Neural cell (in vitro differentiated cells): ENCODE data around the gene ATG7.

Experiments
- POLR2AphosphoS5 ChIP-seq: IDR thresholded peaks from 2 replicates; pipeline ENCODE4 v1.6.1; 2012
- RAD21 ChIP-seq: fragments of 450-650 bp; conservative IDR thresholded peaks from 2 replicates; pipeline ENCODE4 v1.6.1; 2014; ENCODE audit warnings: antibody characterized with exemption, mild to moderate bottlenecking, moderate library complexity
- TAF1 ChIP-seq: IDR thresholded peaks from 2 replicates; pipeline ENCODE4 v1.6.1; 2012; ENCODE audit warnings: low read depth
- TF ChIP-seq, protein P1 (sequence below): fragments of 450-650 bp; IDR thresholded peaks from 2 replicates; pipeline ENCODE4 v1.5.1; 2014; ENCODE audit warnings: antibody characterized with exemption, mild to moderate bottlenecking, moderate library complexity; ENCODE audit not compliant: poor library complexity, severe bottlenecking

DNA sequence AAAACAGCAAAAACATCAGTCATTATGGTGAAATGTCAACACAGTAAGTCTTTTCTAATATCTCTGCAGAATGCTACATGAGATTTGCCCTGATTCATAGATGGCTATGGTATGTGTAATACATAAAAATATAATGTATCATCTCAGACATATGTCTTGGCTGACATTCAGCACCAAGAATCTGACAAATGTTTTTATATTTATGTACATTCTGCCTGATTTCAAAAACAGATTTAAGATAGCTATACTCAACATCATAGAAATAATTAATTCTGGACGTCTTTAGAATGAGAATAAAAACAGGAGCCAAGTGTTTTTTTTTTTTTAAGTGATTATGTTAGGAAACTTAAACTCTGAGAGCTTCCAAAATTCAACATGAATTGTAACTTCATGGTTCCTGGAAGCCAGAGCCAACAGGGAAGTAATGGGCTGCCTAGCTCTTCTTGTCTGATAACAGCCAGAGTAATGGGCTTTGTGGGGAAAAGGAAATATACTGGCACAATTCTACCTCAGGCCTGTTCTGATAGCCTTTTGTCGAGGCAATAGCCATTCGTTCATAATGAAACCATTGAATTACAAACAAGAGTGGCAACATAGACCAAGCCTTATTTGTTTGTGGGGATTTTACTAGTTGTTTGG lies 187.1 kb downstream of the ATG7 start:
- TF ChIP-seq RAD21 (no peak), POLR2AphosphoS5 (no peak), TAF1 (no peak)
- TF ChIP-seq, protein P1, sequence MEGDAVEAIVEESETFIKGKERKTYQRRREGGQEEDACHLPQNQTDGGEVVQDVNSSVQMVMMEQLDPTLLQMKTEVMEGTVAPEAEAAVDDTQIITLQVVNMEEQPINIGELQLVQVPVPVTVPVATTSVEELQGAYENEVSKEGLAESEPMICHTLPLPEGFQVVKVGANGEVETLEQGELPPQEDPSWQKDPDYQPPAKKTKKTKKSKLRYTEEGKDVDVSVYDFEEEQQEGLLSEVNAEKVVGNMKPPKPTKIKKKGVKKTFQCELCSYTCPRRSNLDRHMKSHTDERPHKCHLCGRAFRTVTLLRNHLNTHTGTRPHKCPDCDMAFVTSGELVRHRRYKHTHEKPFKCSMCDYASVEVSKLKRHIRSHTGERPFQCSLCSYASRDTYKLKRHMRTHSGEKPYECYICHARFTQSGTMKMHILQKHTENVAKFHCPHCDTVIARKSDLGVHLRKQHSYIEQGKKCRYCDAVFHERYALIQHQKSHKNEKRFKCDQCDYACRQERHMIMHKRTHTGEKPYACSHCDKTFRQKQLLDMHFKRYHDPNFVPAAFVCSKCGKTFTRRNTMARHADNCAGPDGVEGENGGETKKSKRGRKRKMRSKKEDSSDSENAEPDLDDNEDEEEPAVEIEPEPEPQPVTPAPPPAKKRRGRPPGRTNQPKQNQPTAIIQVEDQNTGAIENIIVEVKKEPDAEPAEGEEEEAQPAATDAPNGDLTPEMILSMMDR: no peak
